Measurements from ENCODE around the gene KLHL7.
"Not testable (repeated sequence)": the region's sequence is repeated elsewhere in the genome, so short reads cannot be mapped to it uniquely, and the experiment has no call there.

KLHL7 gene

DNA sequence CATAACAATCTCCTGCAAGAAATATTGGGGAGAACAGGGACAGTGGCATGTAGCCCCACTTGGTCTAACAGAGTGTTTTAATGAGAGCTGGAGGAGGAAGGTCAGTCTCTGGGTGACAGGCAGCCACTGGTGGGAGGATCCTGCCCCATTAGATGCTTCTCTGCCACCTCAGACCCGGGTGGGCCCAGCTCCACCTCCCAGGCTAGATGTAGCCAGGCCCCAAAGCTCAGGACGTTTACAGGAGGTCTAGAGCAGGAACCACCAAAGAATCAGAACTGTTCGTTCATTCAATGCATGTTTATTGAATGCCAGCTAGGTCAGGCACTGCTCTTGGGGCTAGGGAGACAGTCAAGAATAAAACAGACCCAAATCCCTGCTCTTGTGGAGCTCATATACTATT lies 112.6 kb downstream of the KLHL7 start:
- no peak for DNase-seq

- no peak for DNase-seq
Measured at GRCh38 chr7:23220690-23221305, 115.2 kb downstream of the KLHL7 start.

GRCh38 chr7:23222439-23223030 lies 117.0 kb downstream of the KLHL7 start:
- no peak for DNase-seq

DNA sequence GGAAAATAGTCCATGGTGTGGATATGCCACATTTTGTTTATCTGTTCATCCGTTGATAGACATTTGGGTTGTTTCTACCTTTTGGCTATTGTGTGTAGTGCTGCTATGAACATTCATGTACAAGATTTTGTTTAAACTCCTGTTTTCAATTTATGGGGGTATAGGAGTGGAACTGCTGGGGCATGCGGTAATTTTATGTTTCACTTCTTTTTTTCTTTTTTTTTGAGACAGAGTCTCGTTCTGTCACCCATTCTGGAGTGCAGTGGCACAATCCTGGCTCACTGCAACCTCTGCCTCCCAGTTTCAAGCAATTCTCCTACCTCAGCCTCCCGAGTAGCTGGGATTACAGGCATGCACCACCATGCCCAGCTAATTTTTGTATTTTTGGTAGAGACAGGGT lies 118.8 kb downstream of the KLHL7 start:
- not testable (repeated sequence) for DNase-seq

GRCh38 chr7:23226844-23227450 lies 121.4 kb downstream of the KLHL7 start:
- no peak for DNase-seq

Measured in fibroblast of skin of right biceps (primary cell).